ENCODE results near the gene ZNG1E.
"Not testable (repeated sequence)": the region's sequence is repeated elsewhere in the genome, so short reads cannot be mapped to it uniquely, and the experiment has no call there.

The ZNG1E gene

DNA sequence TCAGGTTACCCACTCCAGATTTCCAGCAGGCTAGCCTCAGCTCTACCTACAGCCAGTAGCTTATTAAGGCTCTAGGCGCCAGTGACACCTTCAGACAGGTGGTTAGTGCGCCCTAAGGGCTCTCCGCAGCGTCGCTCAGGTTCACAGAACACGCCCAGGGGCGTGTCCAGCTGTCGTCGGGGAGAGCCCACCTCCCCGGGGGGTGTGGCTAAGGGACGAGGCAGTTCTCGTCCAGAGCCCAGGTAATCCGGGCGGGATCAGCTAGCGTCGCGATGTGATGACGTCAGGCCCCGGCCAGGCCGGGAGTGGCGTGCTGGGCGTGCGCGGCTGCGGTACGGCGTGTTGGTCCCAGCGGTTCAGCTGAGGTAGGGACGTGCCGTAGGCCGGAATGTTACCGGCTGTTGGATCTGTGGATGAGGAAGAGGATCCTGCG, at the start of gene ZNG1E:
ZNG1E (plus strand) TSS at position 340 of the 433 bp plus-strand sequence; CDS start at position 389, 49 bp downstream.
- peak within 1 kb of the TSS; percentile 64; the same call in 1 of the 2 replicates for H3K4me3 ChIP-seq (ENCODE audit: low read length)

GRCh38 chr9:65673579-65673978, 2.1 kb upstream of the ZNG1E start:
- not testable (repeated sequence) for H3K4me3 ChIP-seq (ENCODE audit: low read length)

DNA sequence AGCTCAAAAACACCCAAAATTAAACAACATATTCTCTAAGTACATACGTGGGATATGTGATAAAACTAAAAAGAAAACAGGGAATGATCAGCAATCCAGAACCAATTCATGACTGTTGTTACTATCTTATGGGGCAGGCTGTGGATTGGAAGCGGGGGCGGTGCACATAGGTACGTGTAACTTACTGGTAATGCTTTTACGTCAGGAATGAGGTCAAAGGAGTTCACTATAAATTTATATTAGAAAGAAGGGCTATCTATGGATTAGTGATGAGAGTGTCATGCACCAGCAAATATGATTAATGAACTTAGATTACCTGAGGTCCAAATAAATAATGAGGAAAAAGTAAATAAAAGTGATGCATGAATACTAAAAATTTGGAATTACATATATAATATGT, 710 bp upstream of the ZNG1E start:
- H3K4me3 ChIP-seq (ENCODE audit: low read length) = not testable (repeated sequence)

DNA sequence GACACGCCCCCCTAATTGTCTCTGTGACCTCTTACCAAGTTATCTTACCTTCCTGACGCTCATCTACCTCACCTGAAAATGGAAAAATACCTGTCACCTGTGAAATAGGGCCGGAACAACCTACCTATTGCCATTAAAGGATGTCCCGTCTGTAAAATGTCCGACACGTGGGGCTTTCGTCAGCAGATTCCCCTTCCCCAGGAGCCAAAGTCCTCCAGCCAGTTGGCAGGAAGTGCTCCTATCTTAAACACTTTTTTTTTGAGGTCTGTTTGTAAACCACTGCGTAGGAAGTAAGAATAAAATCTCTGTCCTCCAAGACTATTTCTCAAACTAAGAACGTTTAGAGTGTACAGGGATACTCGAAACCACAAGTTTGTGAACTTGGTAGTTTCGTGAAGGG, 661 bp downstream of the ZNG1E start:
- H3K4me3 ChIP-seq (ENCODE audit: low read length) = peak overlapping the region; percentile 64; the same call in 1 of the 2 replicates

- not testable (repeated sequence) for H3K4me3 ChIP-seq (ENCODE audit: low read length)
Observed at GRCh38 chr9:65678533-65678932, 2.8 kb downstream of the ZNG1E start.

DNA sequence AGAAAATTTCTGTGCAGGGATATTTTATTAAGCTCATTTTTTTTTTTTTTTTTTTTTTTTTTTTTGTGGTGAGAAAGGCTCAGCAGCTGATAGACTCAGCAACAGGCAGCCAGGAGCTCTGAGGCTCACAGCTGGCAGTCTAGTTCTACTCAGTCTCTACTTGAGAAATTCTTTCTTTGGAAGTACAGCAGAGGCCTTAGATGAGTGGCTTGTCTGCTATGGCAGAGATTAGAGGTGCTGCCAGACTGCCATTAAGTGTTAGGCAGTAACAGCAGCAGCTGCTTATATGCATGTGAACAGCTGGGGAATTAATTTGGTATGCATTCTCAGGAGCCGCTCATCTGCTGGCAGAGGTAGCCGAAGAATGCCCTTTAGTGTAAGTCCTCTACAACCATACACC, 27.8 kb downstream of the ZNG1E start:
- not testable (repeated sequence) for H3K4me3 ChIP-seq (ENCODE audit: low read length)

DNA sequence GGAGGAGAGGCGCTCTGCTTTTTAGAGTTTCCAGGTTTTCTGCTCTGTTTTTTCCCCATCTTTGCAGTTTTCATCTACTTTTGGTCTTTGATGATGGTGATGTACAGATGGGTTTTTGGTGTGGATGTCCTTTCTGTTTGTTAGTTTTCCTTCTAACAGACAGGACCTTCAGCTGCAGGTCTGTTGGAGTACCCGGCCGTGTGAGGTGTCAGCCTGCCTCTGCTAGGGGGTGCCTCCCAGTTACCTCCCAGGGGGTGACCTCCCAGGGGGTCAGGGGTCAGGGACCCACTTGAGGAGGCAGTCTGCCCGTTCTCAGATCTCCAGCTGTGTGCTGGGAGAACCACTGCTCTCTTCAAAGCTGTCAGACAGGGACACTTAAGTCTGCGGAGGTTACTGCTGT, 38.7 kb downstream of the ZNG1E start:
- not testable (repeated sequence) for H3K4me3 ChIP-seq (ENCODE audit: low read length)

DNA sequence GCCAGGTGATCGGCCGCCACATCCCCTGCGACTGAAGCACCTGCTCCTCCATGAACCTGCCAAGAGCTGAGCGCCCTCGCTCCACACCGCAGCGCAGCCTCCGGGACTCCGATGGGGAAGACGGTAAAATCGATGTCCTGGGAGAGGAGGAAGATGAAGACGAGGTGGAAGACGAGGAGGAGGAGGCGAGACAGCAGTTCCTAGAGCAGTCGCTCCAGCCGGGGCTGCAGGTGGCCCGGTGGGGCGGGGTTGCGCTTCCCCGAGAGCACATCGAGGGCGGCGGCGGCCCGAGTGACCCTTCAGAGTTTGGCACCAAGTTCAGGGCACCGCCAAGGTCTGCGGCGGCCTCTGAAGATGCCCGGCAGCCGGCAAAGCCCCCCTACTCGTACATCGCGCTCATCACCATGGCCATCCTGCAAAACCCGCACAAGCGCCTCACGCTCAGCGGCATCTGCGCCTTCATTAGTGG, 61.4 kb downstream of the ZNG1E start, which contains the start of gene FOXD4L4:
FOXD4L4 (plus strand) TSS at position 51 of the 469 bp plus-strand sequence; CDS start at position 51, 0 bp downstream.
- H3K4me3 ChIP-seq (ENCODE audit: low read length) = not testable (repeated sequence)

DNA sequence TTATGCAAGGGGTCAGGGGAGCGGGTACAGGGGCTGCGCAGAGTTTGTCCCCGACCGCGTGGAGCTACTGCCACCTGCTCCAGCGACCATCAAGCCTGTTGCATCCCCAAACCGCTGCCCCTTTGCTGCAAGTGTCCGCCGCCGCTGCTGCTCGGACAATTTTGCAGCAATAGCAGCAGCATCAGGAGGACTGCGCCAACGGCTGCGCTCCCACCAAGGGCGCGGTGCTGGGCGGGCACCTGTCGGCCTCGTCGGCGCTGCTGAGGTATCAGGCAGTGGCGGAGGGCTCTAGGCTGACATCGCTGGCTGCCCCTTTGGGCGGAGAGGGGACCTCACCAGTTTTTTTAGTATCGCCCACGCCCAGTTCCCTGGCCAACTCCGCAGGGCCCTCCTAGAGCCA, 62.4 kb downstream of the ZNG1E start:
- H3K4me3 ChIP-seq (ENCODE audit: low read length) = not testable (repeated sequence)

Measured in GM08714 (cell line).